IMR-90 (cell line): ENCODE measurements around the gene OSBPL6. TPM values are rescaled to one million over a fixed set of nuclear protein-coding genes. Genes with fewer than 3 reads are reported as not detected.

Source experiments
- ATAC-seq: fragments of 200-7000 bp; cut with Tn5 transposase; 2 replicates; pipeline ENCODE4 v1.9.1; 2020; ENCODE audit warnings: low read depth, mild to moderate bottlenecking, moderate library complexity
- BruUV-seq: library from RNA; stranded (reverse); fragments of 400-500 nt; replicated peaks from 2 replicates; lab custom pipeline; 2021; lab: Mats Ljungman, UMichigan
- CTCF ChIA-PET: fragments of 300-600 bp; formaldehyde crosslinking; extraction: SDS; loops from one replicate; lab custom pipeline; 2021; ENCODE audit warnings: antibody characterized with exemption; lab: Yijun Ruan, JAX
- POLR2A ChIA-PET: fragments of 300-600 bp; sonication (Branson Sonifier 250); formaldehyde crosslinking; loops from one replicate; lab custom pipeline; 2022; ENCODE audit warnings: antibody characterized with exemption; ENCODE audit not compliant: unreplicated experiment; lab: Charles Lee
- DNase-seq: peaks from one replicate; pipeline ENCODE4 v3.0.0; 2013
- H2AFZ ChIP-seq: replicated peaks from 2 replicates; pipeline ENCODE3; 2013; ENCODE audit warnings: low read length, mild to moderate bottlenecking; ENCODE audit not compliant: poor library complexity
- H2AK5ac ChIP-seq: 2 replicates; pipeline ENCODE4 v1.6.1; 2013; ENCODE audit warnings: low read depth, low read length, inconsistent platforms
- H2AK9ac ChIP-seq: replicated peaks from 2 replicates; pipeline ENCODE3; 2013; ENCODE audit warnings: mild to moderate bottlenecking, low read depth, low read length, moderate library complexity; ENCODE audit not compliant: poor library complexity
- H2BK120ac ChIP-seq: 2 replicates; pipeline ENCODE4 v1.6.1; 2013; ENCODE audit warnings: low read depth, low read length, inconsistent platforms
- H2BK15ac ChIP-seq: 3 replicates; pipeline ENCODE4 v1.6.1; 2013; ENCODE audit warnings: low read depth, low read length, inconsistent platforms
- H2BK20ac ChIP-seq: 2 replicates; pipeline ENCODE4 v1.6.1; 2013; ENCODE audit warnings: low read depth, mild to moderate bottlenecking, inconsistent platforms, low read length, moderate library complexity
- H2BK5ac ChIP-seq: 2 replicates; pipeline ENCODE4 v1.6.1; 2013; ENCODE audit warnings: mild to moderate bottlenecking, low read depth, low read length, inconsistent platforms; ENCODE audit not compliant: poor library complexity, severe bottlenecking
- H3K14ac ChIP-seq: replicated peaks from 2 replicates; pipeline ENCODE4 v1.6.1; 2013; ENCODE audit warnings: low read depth, low read length, inconsistent platforms
- H3K18ac ChIP-seq: 2 replicates; pipeline ENCODE4 v1.6.1; 2013; ENCODE audit warnings: low read depth, low read length, control low read depth
- H3K23ac ChIP-seq: 2 replicates; pipeline ENCODE4 v1.6.1; 2013; ENCODE audit warnings: low read depth, low read length, inconsistent platforms
- H3K27ac ChIP-seq: 2 replicates; pipeline ENCODE4 v1.5.1; 2013; ENCODE audit warnings: mild to moderate bottlenecking, control low read depth, low read length; ENCODE audit not compliant: insufficient read depth
- H3K27me3 ChIP-seq: 2 replicates; pipeline ENCODE4 v1.6.1; 2013; ENCODE audit warnings: low read length; ENCODE audit not compliant: control insufficient read depth, insufficient read depth
- H3K36me3 ChIP-seq: 2 replicates; pipeline ENCODE4 v1.6.1; 2013; ENCODE audit warnings: low read length, mixed read lengths; ENCODE audit not compliant: control insufficient read depth, insufficient read depth
- H3K4ac ChIP-seq: 2 replicates; pipeline ENCODE4 v1.6.1; 2013; ENCODE audit warnings: low read depth, low read length, inconsistent platforms
- H3K4me1 ChIP-seq: 2 replicates; pipeline ENCODE4 v1.6.1; 2013; ENCODE audit warnings: low read length, mixed read lengths; ENCODE audit not compliant: control insufficient read depth, insufficient read depth
- H3K4me2 ChIP-seq: 2 replicates; pipeline ENCODE4 v1.6.1; 2013; ENCODE audit warnings: low read depth, mild to moderate bottlenecking, control low read depth, low read length, moderate library complexity
- H3K4me3 ChIP-seq: 2 replicates; pipeline ENCODE4 v1.5.1; 2013; ENCODE audit warnings: low read depth, mild to moderate bottlenecking, control low read depth, low read length, moderate library complexity; ENCODE audit not compliant: insufficient read depth
- H3K56ac ChIP-seq: 2 replicates; pipeline ENCODE4 v1.6.1; 2013; ENCODE audit warnings: low read length, inconsistent platforms; ENCODE audit not compliant: insufficient read depth; ENCODE audit errors: extremely low read depth
- H3K79me1 ChIP-seq, 2 experiments: 2 replicates each; pipeline ENCODE4 v1.6.1; 2013; ENCODE audit warnings: low read length in 2 of 2, inconsistent platforms in 1 of 2, low read depth in 1 of 2
- H3K9ac ChIP-seq: 2 replicates; pipeline ENCODE4 v1.6.1; 2013; ENCODE audit warnings: low read depth, low read length, control low read depth
- H3K9me1 ChIP-seq: 2 replicates; pipeline ENCODE4 v1.6.1; 2013; ENCODE audit warnings: low read length, inconsistent platforms; ENCODE audit not compliant: insufficient read depth
- H3K9me3 ChIP-seq: 2 replicates; pipeline ENCODE4 v1.6.1; 2013; ENCODE audit warnings: low read length; ENCODE audit not compliant: control insufficient read depth, insufficient read depth
- H4K20me1 ChIP-seq: 2 replicates; pipeline ENCODE4 v1.6.1; 2013; ENCODE audit warnings: low read length, inconsistent platforms; ENCODE audit not compliant: insufficient read depth
- H4K5ac ChIP-seq: 2 replicates; pipeline ENCODE4 v1.6.1; 2013; ENCODE audit warnings: mild to moderate bottlenecking, low read depth, low read length, control low read depth
- H4K8ac ChIP-seq, 2 experiments: 2 replicates each; pipeline ENCODE4 v1.6.1; 2013; ENCODE audit warnings: low read depth in 2 of 2, low read length in 2 of 2, control low read depth in 1 of 2, inconsistent platforms in 1 of 2
- H4K91ac ChIP-seq: 2 replicates; pipeline ENCODE4 v1.6.1; 2013; ENCODE audit warnings: low read depth, low read length, inconsistent platforms; ENCODE audit not compliant: insufficient read depth
- BHLHE40 ChIP-seq: fragments of 150-350 bp; IDR thresholded peaks from 2 replicates; pipeline ENCODE4 v1.6.1; 2016; ENCODE audit warnings: mild to moderate bottlenecking, low read depth, low read length
- CEBPB ChIP-seq: IDR thresholded peaks from 2 replicates; pipeline ENCODE4 v1.6.1; 2012; ENCODE audit warnings: low read depth, low read length, improper control_type of control experiment
- CHD1 ChIP-seq: IDR thresholded peaks from 2 replicates; pipeline ENCODE4 v1.6.1; 2012; ENCODE audit warnings: low read depth, low read length, improper control_type of control experiment
- CTCF ChIP-seq: conservative IDR thresholded peaks from 2 replicates; pipeline ENCODE4 v1.5.1; 2012; ENCODE audit warnings: mild to moderate bottlenecking, low read depth, low read length, improper control_type of control experiment
- MAFK ChIP-seq: IDR thresholded peaks from 2 replicates; pipeline ENCODE4 v1.6.1; 2012; ENCODE audit warnings: low read depth, low read length, improper control_type of control experiment
- MAZ ChIP-seq: IDR thresholded peaks from 2 replicates; pipeline ENCODE4 v1.6.1; 2012; ENCODE audit warnings: low read depth, mild to moderate bottlenecking, low read length, improper control_type of control experiment, moderate library complexity, borderline replicate concordance
- MXI1 ChIP-seq: IDR thresholded peaks from 2 replicates; pipeline ENCODE4 v1.6.1; 2012; ENCODE audit warnings: low read depth, mild to moderate bottlenecking, low read length, moderate library complexity, borderline replicate concordance
- POLR2A ChIP-seq: IDR thresholded peaks from 2 replicates; pipeline ENCODE4 v1.6.1; 2012; ENCODE audit warnings: mild to moderate bottlenecking, low read depth, low read length
- RFX5 ChIP-seq: IDR thresholded peaks from 2 replicates; pipeline ENCODE4 v1.8.0; 2012; ENCODE audit warnings: low read depth, mild to moderate bottlenecking, low read length, moderate library complexity
- USF2 ChIP-seq: fragments of 150-350 bp; IDR thresholded peaks from 2 replicates; pipeline ENCODE4 v1.6.1; 2017; ENCODE audit warnings: mild to moderate bottlenecking, antibody characterized with exemption, low read length, low read depth
- WGBS, 2 experiments: methylation state at CpG; one replicate each; pipeline versions ENCODE4 v1.1.5 to v1.1.7; 2013; ENCODE audit warnings: missing lambda C conversion rate in 2 of 2; ENCODE audit not compliant: insufficient read length in 1 of 2; ENCODE audit errors: extremely low coverage in 2 of 2; 5-methylcytosine and 5-hydroxymethylcytosine counted together
- dilution Hi-C: fragments of 300-500 bp; cut with HindIII; formaldehyde crosslinking; loops from one replicate; pipeline ENCODE4 v1.14.3; 2018; ENCODE audit warnings: low sequenced_read_pairs; ENCODE audit not compliant: unreplicated experiment
- in situ Hi-C: fragments of 300-500 bp; cut with MboI; formaldehyde crosslinking; loops from 3 replicates; pipeline ENCODE4 v1.14.3; 2019; ENCODE audit warnings: low sequenced_read_pairs, inconsistent platforms, mixed read lengths
- intact Hi-C: fragments of 100-400 bp; cut with micrococcal nuclease; formaldehyde crosslinking; loops from 2 replicates; pipeline ENCODE4 v1.10.0; 2022
- polyA plus RNA-seq, 3 experiments: library from polyadenylated mRNA; depleted of rRNA; stranded (reverse); fragments of >200 nt; gene quantifications; 2 replicates each; pipeline ENCODE4 v1.2.3, GENCODE V29; 2012; ENCODE audit warnings: low replicate concordance in 1 of 3
- total RNA-seq: library from RNA; depleted of rRNA; stranded (reverse); fragments of >200 nt; gene quantifications from 2 replicates; pipeline ENCODE4 v1.2.3, GENCODE V29; 2012

Gene OSBPL6
- total and polyA plus RNA-seq, 2 of the 4 experiments (the other 2 are of a cell fraction): 3.2 to 3.7 TPM

DNA sequence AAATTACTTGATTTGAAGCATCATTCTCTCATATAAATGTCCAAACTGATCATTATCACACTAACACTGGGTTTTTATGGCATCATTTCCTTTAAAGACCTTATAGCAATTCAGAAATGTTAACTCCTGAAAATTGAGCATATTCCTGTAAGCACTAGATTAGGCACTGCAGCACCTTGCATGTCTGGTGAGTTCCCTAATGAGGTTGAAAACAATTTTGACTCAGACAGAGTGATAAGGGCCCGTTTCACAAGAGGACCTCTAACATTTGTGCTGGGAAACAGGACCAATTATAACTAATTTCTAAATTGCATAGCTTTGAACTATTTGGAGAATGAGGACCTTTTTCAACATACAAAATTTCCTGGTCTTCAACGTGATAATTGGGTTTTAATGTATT lies 69.9 kb downstream of the OSBPL6 start:
- intact Hi-C loops: no loop called here
- POLR2A ChIA-PET: no interaction called here
- CTCF ChIA-PET: no interaction called here

More for the DNA sequence above, 69.9 kb downstream of the OSBPL6 start:
- Histone ChIP-seq H3K23ac (no peak overlapping the region), H3K4me3 (no peak overlapping the region), H3K27me3 (no peaks in the 10 kb centered on the region), H3K9ac (no peak overlapping the region), H3K9me3 (no peaks in the 10 kb centered on the region), H3K56ac (no peak overlapping the region), H2AK9ac (no peak overlapping the region), H3K18ac (no peak overlapping the region), H3K9me1 (no peaks in the 10 kb centered on the region; the same call in 1 of the 2 replicates), H2BK5ac (no peak overlapping the region), H4K5ac (no peak overlapping the region), H4K20me1 (no peaks in the 10 kb centered on the region), H3K36me3 (no peaks in the 10 kb centered on the region), H3K4ac (no peak overlapping the region), H2BK120ac (no peak overlapping the region), H2BK15ac (no peak overlapping the region), H3K4me2 (no peak overlapping the region), H3K4me1 (no peaks in the 10 kb centered on the region), H4K91ac (no peak overlapping the region), H3K79me1 (peaks cover 0 to 3% of the 10 kb centered on the region in 2 experiments; a peak in 1 of 4 replicates), H2AFZ (no peak overlapping the region), H3K14ac (no peak overlapping the region), H3K27ac (no peak overlapping the region), H2AK5ac (no peak overlapping the region), H4K8ac (no peak overlapping the region), H2BK20ac (no peak overlapping the region)
- no peak for DNase-seq
- TF ChIP-seq CTCF (no peak), CEBPB (no peak), MAZ (no peak), RFX5 (no peak), CHD1 (no peak), BHLHE40 (no peak), MAFK (no peak), USF2 (no peak), MXI1 (no peak), POLR2A (no peak)
- in situ Hi-C loops: no loop called here
- dilution Hi-C loops: no loop called here
- no CpG with 5 or more reads among the region's 2 CpGs for WGBS, 2 experiments
- BruUV-seq: no TSS peak
- no peak for ATAC-seq
